IMR-90 (cell line): ENCODE data around the gene ABTB2. TPM values are rescaled to one million over a fixed set of nuclear protein-coding genes. Genes with fewer than 3 reads are reported as not detected.
A peak's percentile ranks its signal among the peaks of the same experiment; 100 is the strongest.

ENCODE experiments used
- ATAC-seq: fragments of 200-7000 bp; cut with Tn5 transposase; 2 replicates; pipeline ENCODE4 v1.9.1; 2020; ENCODE audit warnings: low read depth, mild to moderate bottlenecking, moderate library complexity
- BruUV-seq: library from RNA; stranded (reverse); fragments of 400-500 nt; replicated peaks from 2 replicates; lab custom pipeline; 2021; lab: Mats Ljungman, UMichigan
- CTCF ChIA-PET: fragments of 300-600 bp; formaldehyde crosslinking; extraction: SDS; loops from one replicate; lab custom pipeline; 2021; ENCODE audit warnings: antibody characterized with exemption; lab: Yijun Ruan, JAX
- POLR2A ChIA-PET: fragments of 300-600 bp; sonication (Branson Sonifier 250); formaldehyde crosslinking; loops from one replicate; lab custom pipeline; 2022; ENCODE audit warnings: antibody characterized with exemption; ENCODE audit not compliant: unreplicated experiment; lab: Charles Lee
- DNase-seq: peaks from one replicate; pipeline ENCODE4 v3.0.0; 2013
- H2AFZ ChIP-seq: replicated peaks from 2 replicates; pipeline ENCODE3; 2013; ENCODE audit warnings: low read length, mild to moderate bottlenecking; ENCODE audit not compliant: poor library complexity
- H2AK5ac ChIP-seq: 2 replicates; pipeline ENCODE4 v1.6.1; 2013; ENCODE audit warnings: low read depth, low read length, inconsistent platforms
- H2AK9ac ChIP-seq: replicated peaks from 2 replicates; pipeline ENCODE3; 2013; ENCODE audit warnings: mild to moderate bottlenecking, low read depth, low read length, moderate library complexity; ENCODE audit not compliant: poor library complexity
- H2BK120ac ChIP-seq: 2 replicates; pipeline ENCODE4 v1.6.1; 2013; ENCODE audit warnings: low read depth, low read length, inconsistent platforms
- H2BK15ac ChIP-seq: 3 replicates; pipeline ENCODE4 v1.6.1; 2013; ENCODE audit warnings: low read depth, low read length, inconsistent platforms
- H2BK20ac ChIP-seq: 2 replicates; pipeline ENCODE4 v1.6.1; 2013; ENCODE audit warnings: low read depth, mild to moderate bottlenecking, inconsistent platforms, low read length, moderate library complexity
- H2BK5ac ChIP-seq: 2 replicates; pipeline ENCODE4 v1.6.1; 2013; ENCODE audit warnings: mild to moderate bottlenecking, low read depth, low read length, inconsistent platforms; ENCODE audit not compliant: poor library complexity, severe bottlenecking
- H3K14ac ChIP-seq: replicated peaks from 2 replicates; pipeline ENCODE4 v1.6.1; 2013; ENCODE audit warnings: low read depth, low read length, inconsistent platforms
- H3K18ac ChIP-seq: 2 replicates; pipeline ENCODE4 v1.6.1; 2013; ENCODE audit warnings: low read depth, low read length, control low read depth
- H3K23ac ChIP-seq: 2 replicates; pipeline ENCODE4 v1.6.1; 2013; ENCODE audit warnings: low read depth, low read length, inconsistent platforms
- H3K27ac ChIP-seq: 2 replicates; pipeline ENCODE4 v1.5.1; 2013; ENCODE audit warnings: mild to moderate bottlenecking, control low read depth, low read length; ENCODE audit not compliant: insufficient read depth
- H3K27me3 ChIP-seq: 2 replicates; pipeline ENCODE4 v1.6.1; 2013; ENCODE audit warnings: low read length; ENCODE audit not compliant: control insufficient read depth, insufficient read depth
- H3K36me3 ChIP-seq: 2 replicates; pipeline ENCODE4 v1.6.1; 2013; ENCODE audit warnings: low read length, mixed read lengths; ENCODE audit not compliant: control insufficient read depth, insufficient read depth
- H3K4ac ChIP-seq: 2 replicates; pipeline ENCODE4 v1.6.1; 2013; ENCODE audit warnings: low read depth, low read length, inconsistent platforms
- H3K4me1 ChIP-seq: 2 replicates; pipeline ENCODE4 v1.6.1; 2013; ENCODE audit warnings: low read length, mixed read lengths; ENCODE audit not compliant: control insufficient read depth, insufficient read depth
- H3K4me2 ChIP-seq: 2 replicates; pipeline ENCODE4 v1.6.1; 2013; ENCODE audit warnings: low read depth, mild to moderate bottlenecking, control low read depth, low read length, moderate library complexity
- H3K4me3 ChIP-seq: 2 replicates; pipeline ENCODE4 v1.5.1; 2013; ENCODE audit warnings: low read depth, mild to moderate bottlenecking, control low read depth, low read length, moderate library complexity; ENCODE audit not compliant: insufficient read depth
- H3K56ac ChIP-seq: 2 replicates; pipeline ENCODE4 v1.6.1; 2013; ENCODE audit warnings: low read length, inconsistent platforms; ENCODE audit not compliant: insufficient read depth; ENCODE audit errors: extremely low read depth
- H3K79me1 ChIP-seq, 2 experiments: 2 replicates each; pipeline ENCODE4 v1.6.1; 2013; ENCODE audit warnings: low read length in 2 of 2, inconsistent platforms in 1 of 2, low read depth in 1 of 2
- H3K9ac ChIP-seq: 2 replicates; pipeline ENCODE4 v1.6.1; 2013; ENCODE audit warnings: low read depth, low read length, control low read depth
- H3K9me1 ChIP-seq: 2 replicates; pipeline ENCODE4 v1.6.1; 2013; ENCODE audit warnings: low read length, inconsistent platforms; ENCODE audit not compliant: insufficient read depth
- H3K9me3 ChIP-seq: 2 replicates; pipeline ENCODE4 v1.6.1; 2013; ENCODE audit warnings: low read length; ENCODE audit not compliant: control insufficient read depth, insufficient read depth
- H4K20me1 ChIP-seq: 2 replicates; pipeline ENCODE4 v1.6.1; 2013; ENCODE audit warnings: low read length, inconsistent platforms; ENCODE audit not compliant: insufficient read depth
- H4K5ac ChIP-seq: 2 replicates; pipeline ENCODE4 v1.6.1; 2013; ENCODE audit warnings: mild to moderate bottlenecking, low read depth, low read length, control low read depth
- H4K8ac ChIP-seq, 2 experiments: 2 replicates each; pipeline ENCODE4 v1.6.1; 2013; ENCODE audit warnings: low read depth in 2 of 2, low read length in 2 of 2, control low read depth in 1 of 2, inconsistent platforms in 1 of 2
- H4K91ac ChIP-seq: 2 replicates; pipeline ENCODE4 v1.6.1; 2013; ENCODE audit warnings: low read depth, low read length, inconsistent platforms; ENCODE audit not compliant: insufficient read depth
- CHD1 ChIP-seq: IDR thresholded peaks from 2 replicates; pipeline ENCODE4 v1.6.1; 2012; ENCODE audit warnings: low read depth, low read length, improper control_type of control experiment
- FOS ChIP-seq: fragments of 150-350 bp; IDR thresholded peaks from 2 replicates; pipeline ENCODE4 v1.6.1; 2016; ENCODE audit warnings: low read depth, low read length
- MXI1 ChIP-seq: IDR thresholded peaks from 2 replicates; pipeline ENCODE4 v1.6.1; 2012; ENCODE audit warnings: low read depth, mild to moderate bottlenecking, low read length, moderate library complexity, borderline replicate concordance
- NFE2L2 ChIP-seq: fragments of 150-350 bp; IDR thresholded peaks from 2 replicates; pipeline ENCODE4 v1.6.1; 2016; ENCODE audit warnings: low read depth, mild to moderate bottlenecking, low read length
- POLR2A ChIP-seq: IDR thresholded peaks from 2 replicates; pipeline ENCODE4 v1.6.1; 2012; ENCODE audit warnings: mild to moderate bottlenecking, low read depth, low read length
- RFX5 ChIP-seq: IDR thresholded peaks from 2 replicates; pipeline ENCODE4 v1.8.0; 2012; ENCODE audit warnings: low read depth, mild to moderate bottlenecking, low read length, moderate library complexity
- SMC3 ChIP-seq: fragments of 150-350 bp; IDR thresholded peaks from 2 replicates; pipeline ENCODE4 v1.6.1; 2016; ENCODE audit warnings: low read depth, mild to moderate bottlenecking, antibody characterized with exemption, low read length, moderate library complexity
- WGBS, 2 experiments: methylation state at CpG; one replicate each; pipeline versions ENCODE4 v1.1.5 to v1.1.7; 2013; ENCODE audit warnings: missing lambda C conversion rate in 2 of 2; ENCODE audit not compliant: insufficient read length in 1 of 2; ENCODE audit errors: extremely low coverage in 2 of 2; 5-methylcytosine and 5-hydroxymethylcytosine counted together
- dilution Hi-C: fragments of 300-500 bp; cut with HindIII; formaldehyde crosslinking; loops from one replicate; pipeline ENCODE4 v1.14.3; 2018; ENCODE audit warnings: low sequenced_read_pairs; ENCODE audit not compliant: unreplicated experiment
- in situ Hi-C: fragments of 300-500 bp; cut with MboI; formaldehyde crosslinking; loops from 3 replicates; pipeline ENCODE4 v1.14.3; 2019; ENCODE audit warnings: low sequenced_read_pairs, inconsistent platforms, mixed read lengths
- intact Hi-C: fragments of 100-400 bp; cut with micrococcal nuclease; formaldehyde crosslinking; loops from 2 replicates; pipeline ENCODE4 v1.10.0; 2022
- polyA plus RNA-seq, 3 experiments: library from polyadenylated mRNA; depleted of rRNA; stranded (reverse); fragments of >200 nt; gene quantifications; 2 replicates each; pipeline ENCODE4 v1.2.3, GENCODE V29; 2012; ENCODE audit warnings: low replicate concordance in 1 of 3
- total RNA-seq: library from RNA; depleted of rRNA; stranded (reverse); fragments of >200 nt; gene quantifications from 2 replicates; pipeline ENCODE4 v1.2.3, GENCODE V29; 2012
- TF ChIP-seq, protein P1 (sequence below): conservative IDR thresholded peaks from 2 replicates; pipeline ENCODE4 v1.5.1; 2012; ENCODE audit warnings: mild to moderate bottlenecking, low read depth, low read length, improper control_type of control experiment
- TF ChIP-seq, protein P2 (sequence below): fragments of 150-350 bp; IDR thresholded peaks from 2 replicates; pipeline ENCODE4 v1.6.1; 2017; ENCODE audit warnings: mild to moderate bottlenecking, antibody characterized with exemption, low read length, low read depth
- TF ChIP-seq, protein P3 (sequence below): fragments of 150-350 bp; IDR thresholded peaks from 2 replicates; pipeline ENCODE4 v1.6.1; 2016; ENCODE audit warnings: low read depth, mild to moderate bottlenecking, low read length, moderate library complexity, borderline replicate concordance

The ABTB2 gene
- total and polyA plus RNA-seq, 2 of the 4 experiments (the other 2 are of a cell fraction), result 0.18 to 2.0 TPM

DNA sequence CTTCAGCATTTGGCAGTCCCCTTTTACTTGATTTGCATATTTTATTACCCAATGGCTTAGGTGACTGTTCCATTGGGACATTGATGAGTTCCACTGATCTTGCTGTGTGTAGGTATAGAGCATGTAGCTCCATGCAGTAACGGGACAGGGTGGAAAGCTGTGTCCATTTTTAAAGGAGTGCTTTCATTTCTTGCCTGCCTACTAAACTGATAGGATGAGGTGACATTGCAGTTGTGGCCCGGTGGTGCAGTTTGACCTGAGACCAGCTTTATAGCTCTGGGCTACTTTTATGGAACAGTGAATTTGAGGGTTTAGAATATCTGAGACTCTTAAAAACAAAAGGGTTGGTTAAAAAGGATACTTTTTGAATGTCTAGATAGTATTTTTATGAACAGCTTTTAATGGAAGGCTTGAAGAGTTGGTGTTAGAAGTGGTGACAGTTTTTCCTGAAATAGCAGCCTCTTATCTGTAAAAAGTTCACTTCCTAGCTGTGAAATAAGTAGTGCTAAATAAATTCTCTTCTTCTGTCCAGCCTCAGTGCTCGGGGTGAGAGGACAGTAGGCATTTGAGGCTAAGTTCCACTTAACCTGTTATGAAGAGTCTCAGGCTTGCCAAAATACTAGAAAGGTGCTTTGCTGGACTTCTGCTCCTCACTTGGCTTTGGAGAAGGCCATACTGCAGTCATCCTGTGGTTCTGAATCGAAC is 225.4 kb downstream of the ABTB2 start:
- H3K4me1 ChIP-seq, result peaks cover 2% of the 10 kb centered on the region; the same call in 1 of the 2 replicates
- no peak overlapping the region for H4K8ac ChIP-seq
- H2AFZ ChIP-seq, result no peak overlapping the region
- no peak overlapping the region for H3K56ac ChIP-seq
- no peak overlapping the region for H3K23ac ChIP-seq
- H3K79me1 ChIP-seq, result peaks cover 3 to 7% of the 10 kb centered on the region in 2 experiments; a peak in 2 of 4 replicates
- H3K36me3 ChIP-seq, result peaks cover 54% of the 10 kb centered on the region
- peak overlapping the region; percentile 28 for H2AK9ac ChIP-seq
- H3K4ac ChIP-seq, result no peak overlapping the region
- H3K14ac ChIP-seq, result no peak overlapping the region
- BruUV-seq, result no TSS peak
- dilution Hi-C loops, result no loop called here
- no peaks in the 10 kb centered on the region for H3K9me3 ChIP-seq
- H3K9me1 ChIP-seq, result peaks cover 7% of the 10 kb centered on the region
- H3K9ac ChIP-seq, result no peak overlapping the region
- H4K20me1 ChIP-seq, result no peaks in the 10 kb centered on the region
- intact Hi-C loops, result no loop called here
- no peak overlapping the region for H4K5ac ChIP-seq
- no peak overlapping the region for H4K91ac ChIP-seq
- H2BK5ac ChIP-seq, result no peak overlapping the region
- H2BK20ac ChIP-seq, result no peak overlapping the region
- H2AK5ac ChIP-seq, result no peak overlapping the region
- DNase-seq (no peak), ATAC-seq (no peak)
- H3K18ac ChIP-seq, result no peak overlapping the region
- no peak overlapping the region for H3K4me2 ChIP-seq
- CTCF ChIA-PET, result no interaction called here
- H3K27me3 ChIP-seq, result no peaks in the 10 kb centered on the region
- H3K4me3 ChIP-seq, result no peak overlapping the region
- POLR2A ChIA-PET, result no interaction called here
- no peak overlapping the region for H2BK15ac ChIP-seq
- H3K27ac ChIP-seq, result no peak overlapping the region
- in situ Hi-C loops, result no loop called here
- no peak for TF ChIP-seq SMC3
- no peak for TF ChIP-seq FOS
- TF ChIP-seq RFX5, result no peak
- TF ChIP-seq, protein P1, sequence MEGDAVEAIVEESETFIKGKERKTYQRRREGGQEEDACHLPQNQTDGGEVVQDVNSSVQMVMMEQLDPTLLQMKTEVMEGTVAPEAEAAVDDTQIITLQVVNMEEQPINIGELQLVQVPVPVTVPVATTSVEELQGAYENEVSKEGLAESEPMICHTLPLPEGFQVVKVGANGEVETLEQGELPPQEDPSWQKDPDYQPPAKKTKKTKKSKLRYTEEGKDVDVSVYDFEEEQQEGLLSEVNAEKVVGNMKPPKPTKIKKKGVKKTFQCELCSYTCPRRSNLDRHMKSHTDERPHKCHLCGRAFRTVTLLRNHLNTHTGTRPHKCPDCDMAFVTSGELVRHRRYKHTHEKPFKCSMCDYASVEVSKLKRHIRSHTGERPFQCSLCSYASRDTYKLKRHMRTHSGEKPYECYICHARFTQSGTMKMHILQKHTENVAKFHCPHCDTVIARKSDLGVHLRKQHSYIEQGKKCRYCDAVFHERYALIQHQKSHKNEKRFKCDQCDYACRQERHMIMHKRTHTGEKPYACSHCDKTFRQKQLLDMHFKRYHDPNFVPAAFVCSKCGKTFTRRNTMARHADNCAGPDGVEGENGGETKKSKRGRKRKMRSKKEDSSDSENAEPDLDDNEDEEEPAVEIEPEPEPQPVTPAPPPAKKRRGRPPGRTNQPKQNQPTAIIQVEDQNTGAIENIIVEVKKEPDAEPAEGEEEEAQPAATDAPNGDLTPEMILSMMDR, result no peak
- TF ChIP-seq, protein P2, sequence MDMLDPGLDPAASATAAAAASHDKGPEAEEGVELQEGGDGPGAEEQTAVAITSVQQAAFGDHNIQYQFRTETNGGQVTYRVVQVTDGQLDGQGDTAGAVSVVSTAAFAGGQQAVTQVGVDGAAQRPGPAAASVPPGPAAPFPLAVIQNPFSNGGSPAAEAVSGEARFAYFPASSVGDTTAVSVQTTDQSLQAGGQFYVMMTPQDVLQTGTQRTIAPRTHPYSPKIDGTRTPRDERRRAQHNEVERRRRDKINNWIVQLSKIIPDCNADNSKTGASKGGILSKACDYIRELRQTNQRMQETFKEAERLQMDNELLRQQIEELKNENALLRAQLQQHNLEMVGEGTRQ, result no peak
- no peak for TF ChIP-seq MXI1
- no peak for TF ChIP-seq POLR2A
- TF ChIP-seq, protein P3, sequence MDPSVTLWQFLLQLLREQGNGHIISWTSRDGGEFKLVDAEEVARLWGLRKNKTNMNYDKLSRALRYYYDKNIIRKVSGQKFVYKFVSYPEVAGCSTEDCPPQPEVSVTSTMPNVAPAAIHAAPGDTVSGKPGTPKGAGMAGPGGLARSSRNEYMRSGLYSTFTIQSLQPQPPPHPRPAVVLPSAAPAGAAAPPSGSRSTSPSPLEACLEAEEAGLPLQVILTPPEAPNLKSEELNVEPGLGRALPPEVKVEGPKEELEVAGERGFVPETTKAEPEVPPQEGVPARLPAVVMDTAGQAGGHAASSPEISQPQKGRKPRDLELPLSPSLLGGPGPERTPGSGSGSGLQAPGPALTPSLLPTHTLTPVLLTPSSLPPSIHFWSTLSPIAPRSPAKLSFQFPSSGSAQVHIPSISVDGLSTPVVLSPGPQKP, result no peak
- no peak for TF ChIP-seq CHD1
- TF ChIP-seq NFE2L2, result no peak
- 88% methylated on average over 3 of the region's 4 CpGs; no CpG with 5 or more reads in 1 of the 2 experiments for WGBS, 2 experiments
- no peak overlapping the region for H2BK120ac ChIP-seq
